Breast epithelium (tissue), 4 donors: ENCODE data around the gene TNS1. TPM values are rescaled to one million over a fixed set of nuclear protein-coding genes. Genes with fewer than 3 reads are reported as not detected.
A peak's percentile ranks its signal among the peaks of the same experiment; 100 is the strongest.

Source experiments
- DNase-seq, 2 donors: peaks; one replicate each; pipeline ENCODE4 v3.0.0-alpha.2; 2019; ENCODE audit warnings: low spot score in 2 of 2
- H3K27ac ChIP-seq, 2 donors: fragments of 200-600 bp; sonication (generic) in 1 of 2; one replicate each; pipeline ENCODE4 v1.5.1; 2016 to 2019; ENCODE audit warnings: mild to moderate bottlenecking in 1 of 2
- H3K27me3 ChIP-seq, 2 donors: fragments of 200-600 bp; sonication (generic) in 1 of 2; one replicate each; pipeline versions ENCODE4 v1.5.1 to v1.6.0; 2017 to 2019; ENCODE audit warnings: control low read depth in 1 of 2, mild to moderate bottlenecking in 1 of 2
- H3K36me3 ChIP-seq: fragments of 200-600 bp; one replicate; pipeline ENCODE4 v1.5.1; 2019
- H3K4me1 ChIP-seq, 2 donors: fragments of 200-600 bp; sonication (generic); one replicate each; pipeline ENCODE4 v1.5.1; 2016 to 2019; ENCODE audit warnings: control low read depth in 1 of 2
- H3K4me3 ChIP-seq, 3 donors: fragments of 200-600 bp; sonication (generic); 1 replicate in 2 of 3; 2 replicates in 1 of 3; pipeline ENCODE4 v1.5.1; 2016 to 2019; ENCODE audit warnings: mild to moderate bottlenecking in 3 of 3, moderate library complexity in 2 of 3
- H3K9me3 ChIP-seq, 2 donors: fragments of 200-600 bp; sonication (generic) in 1 of 2; one replicate each; pipeline ENCODE4 v1.5.1; 2016 to 2019; ENCODE audit warnings: control low read depth in 1 of 2
- CTCF ChIP-seq, 3 donors: fragments of 450-650 bp; IDR thresholded peaks; one replicate each; pipeline ENCODE4 v1.5.1; 2016 to 2017; ENCODE audit warnings: antibody characterized with exemption in 3 of 3, mild to moderate bottlenecking in 3 of 3, moderate library complexity in 3 of 3
- POLR2A ChIP-seq: fragments of 450-650 bp; IDR thresholded peaks from one replicate; pipeline ENCODE4 v1.6.1; 2016; ENCODE audit warnings: antibody characterized with exemption, mild to moderate bottlenecking, moderate library complexity
- POLR2AphosphoS5 ChIP-seq, 3 donors: sonication (generic); formaldehyde crosslinking; IDR thresholded peaks; one replicate each; pipeline ENCODE4 v1.6.1; 2017; ENCODE audit warnings: antibody characterized with exemption in 3 of 3
- intact Hi-C: fragments of 100-400 bp; cut with DNase I; formaldehyde crosslinking; loops from one replicate; pipeline ENCODE4 v1.15.1; 2023; ENCODE audit warnings: low total_unique reads
- total RNA-seq, 3 donors: library from RNA; depleted of rRNA; stranded (reverse); fragments of >200 nt; gene quantifications; one replicate each; pipeline ENCODE4 v1.1.0, GENCODE V29; 2016

Gene TNS1
- total RNA-seq, 3 donors from 2014 or later, result 141 to 577 (median 154) TPM

- Histone ChIP-seq H3K27me3 (no peaks in the 10 kb centered on the region), H3K4me3 (no peak overlapping the region), H3K36me3 (no peaks in the 10 kb centered on the region), H3K4me1 (peaks cover 4 to 9% of the 10 kb centered on the region in 2 donors), H3K27ac (peak overlapping the region in 1 of 2 donors; percentile 55), H3K9me3 (no peaks in the 10 kb centered on the region)
- TF ChIP-seq POLR2A, result no peak
- peak in 1 of 3 donors; percentile 29 for TF ChIP-seq POLR2AphosphoS5 (IDR thresholded peaks at IDR 0.05)
- TF ChIP-seq CTCF (IDR thresholded peaks at IDR 0.05), result no peak
- intact Hi-C loops, result no loop called here
- no peak for DNase-seq
Observed at GRCh38 chr2:217846321-217846743, 156.5 kb downstream of the TNS1 start.

- H3K27me3 ChIP-seq, result no peaks in the 10 kb centered on the region
- intact Hi-C loops, result loop anchor here (1.0 kb wide), 1 partner anchor 31 kb away; no protein-coding TSS in a partner anchor
- H3K36me3 ChIP-seq, result no peaks in the 10 kb centered on the region
- no peaks in the 10 kb centered on the region for H3K4me1 ChIP-seq
- no peak overlapping the region for H3K27ac ChIP-seq
- TF ChIP-seq POLR2A, result no peak
- no peak for TF ChIP-seq POLR2AphosphoS5 (IDR thresholded peaks at IDR 0.05)
- no peak for TF ChIP-seq CTCF (IDR thresholded peaks at IDR 0.05)
- H3K9me3 ChIP-seq, result no peaks in the 10 kb centered on the region
- H3K4me3 ChIP-seq, result no peak overlapping the region
- DNase-seq, result no peak
Observed at GRCh38 chr2:217845301-217845700, 157.5 kb downstream of the TNS1 start.

GRCh38 chr2:217844696-217845095 lies 158.1 kb downstream of the TNS1 start:
- no peaks in the 10 kb centered on the region for H3K36me3 ChIP-seq
- TF ChIP-seq POLR2AphosphoS5 (IDR thresholded peaks at IDR 0.05), result no peak
- TF ChIP-seq CTCF (IDR thresholded peaks at IDR 0.05), result no peak
- no peak for TF ChIP-seq POLR2A
- no peak overlapping the region for H3K4me3 ChIP-seq
- H3K27ac ChIP-seq, result no peak overlapping the region
- no peak for DNase-seq
- no peaks in the 10 kb centered on the region for H3K27me3 ChIP-seq
- no peaks in the 10 kb centered on the region for H3K4me1 ChIP-seq
- no peaks in the 10 kb centered on the region for H3K9me3 ChIP-seq
- intact Hi-C loops, result loop anchor here (1.0 kb wide), 1 partner anchor 32 kb away; no protein-coding TSS in a partner anchor

- no peak for DNase-seq
- Histone ChIP-seq H3K4me3 (no peak overlapping the region), H3K27me3 (no peaks in the 10 kb centered on the region), H3K4me1 (no peaks in the 10 kb centered on the region), H3K9me3 (no peaks in the 10 kb centered on the region), H3K36me3 (no peaks in the 10 kb centered on the region), H3K27ac (no peak overlapping the region)
- intact Hi-C loops, result no loop called here
- TF ChIP-seq POLR2AphosphoS5 (IDR thresholded peaks at IDR 0.05) (peak in 1 of 3 donors; percentile 58), POLR2A (no peak), CTCF (IDR thresholded peaks at IDR 0.05) (no peak)
Observed at GRCh38 chr2:217843324-217843723, 159.5 kb downstream of the TNS1 start.

- H3K27ac ChIP-seq, result peak overlapping the region; percentile 52 to 59
- H3K27me3 ChIP-seq, result no peaks in the 10 kb centered on the region
- no peak for DNase-seq
- H3K36me3 ChIP-seq, result no peaks in the 10 kb centered on the region
- H3K4me1 ChIP-seq, result peaks cover 0 to 6% of the 10 kb centered on the region in 2 donors
- no peak overlapping the region for H3K4me3 ChIP-seq
- TF ChIP-seq CTCF (IDR thresholded peaks at IDR 0.05), result no peak
- TF ChIP-seq POLR2AphosphoS5 (IDR thresholded peaks at IDR 0.05), result no peak
- no peak for TF ChIP-seq POLR2A
- no peaks in the 10 kb centered on the region for H3K9me3 ChIP-seq
- intact Hi-C loops, result no loop called here
Observed at GRCh38 chr2:217842017-217842416, 160.8 kb downstream of the TNS1 start.
